Astrocyte (in vitro differentiated cells and primary cell): ENCODE measurements around the gene MRTFB. TPM values are rescaled to one million over a fixed set of nuclear protein-coding genes. Genes with fewer than 3 reads are reported as not detected.

Experiments
- DNase-seq: peaks from one replicate; pipeline ENCODE4 v3.0.0-alpha.2; 2010; ENCODE audit warnings: low read depth
- FAIRE-seq: peaks from 2 replicates; lab custom pipeline; 2011; peaks lifted over from hg19 to GRCh38; lab: Jason Lieb, UNC
- H2AFZ ChIP-seq: 2 replicates; pipeline ENCODE4 v1.6.0; 2012; ENCODE audit warnings: low read depth, low read length, inconsistent platforms
- H3K27ac ChIP-seq: 2 replicates; pipeline ENCODE4 v1.5.1; 2011; ENCODE audit warnings: low read depth, low read length, inconsistent platforms
- H3K27me3 ChIP-seq: 2 replicates; pipeline ENCODE4 v1.6.0; 2011; ENCODE audit warnings: low read length, inconsistent platforms; ENCODE audit not compliant: insufficient read depth
- H3K36me3 ChIP-seq: 2 replicates; pipeline ENCODE4 v1.5.1; 2011; ENCODE audit warnings: low read length, inconsistent platforms; ENCODE audit not compliant: insufficient read depth
- H3K4me1 ChIP-seq: 2 replicates; pipeline ENCODE4 v1.5.1; 2011; ENCODE audit warnings: low read length, inconsistent platforms; ENCODE audit not compliant: insufficient read depth
- H3K4me2 ChIP-seq: 2 replicates; pipeline ENCODE4 v1.6.0; 2012; ENCODE audit warnings: low read length, inconsistent platforms
- H3K4me3 ChIP-seq: 2 replicates; pipeline ENCODE4 v1.5.1; 2011; ENCODE audit warnings: low read depth, mild to moderate bottlenecking, low read length, inconsistent platforms; ENCODE audit not compliant: insufficient read depth
- H3K79me2 ChIP-seq: 2 replicates; pipeline ENCODE4 v1.6.0; 2012; ENCODE audit warnings: mild to moderate bottlenecking, low read length, inconsistent platforms; ENCODE audit not compliant: insufficient read depth
- H3K9ac ChIP-seq: 2 replicates; pipeline ENCODE4 v1.6.0; 2012; ENCODE audit warnings: mild to moderate bottlenecking, low read length, inconsistent platforms
- H3K9me3 ChIP-seq: 2 replicates; pipeline ENCODE4 v1.5.1; 2012; ENCODE audit warnings: low read depth, mild to moderate bottlenecking, low read length, inconsistent platforms; ENCODE audit not compliant: insufficient read depth
- H4K20me1 ChIP-seq: 2 replicates; pipeline ENCODE4 v1.6.0; 2012; ENCODE audit warnings: low read length, inconsistent platforms; ENCODE audit not compliant: insufficient read depth
- H3K27ac Mint-ChIP-seq: one replicate; pipeline ENCODE4 v1.8.0; 2021; ENCODE audit warnings: mild to moderate bottlenecking, mixed read lengths; ENCODE audit not compliant: unreplicated experiment
- H3K27me3 Mint-ChIP-seq: one replicate; pipeline ENCODE4 v1.8.0; 2021; ENCODE audit warnings: low read depth, mixed read lengths; ENCODE audit not compliant: unreplicated experiment
- H3K36me3 Mint-ChIP-seq: one replicate; pipeline ENCODE4 v1.8.0; 2021; ENCODE audit warnings: low read depth, mixed read lengths; ENCODE audit not compliant: unreplicated experiment
- H3K4me1 Mint-ChIP-seq: one replicate; pipeline ENCODE4 v1.8.0; 2021; ENCODE audit warnings: low read depth, mixed read lengths; ENCODE audit not compliant: unreplicated experiment
- H3K4me3 Mint-ChIP-seq: one replicate; pipeline ENCODE4 v1.8.0; 2021; ENCODE audit warnings: mild to moderate bottlenecking, moderate library complexity, mixed read lengths; ENCODE audit not compliant: unreplicated experiment
- H3K9me3 Mint-ChIP-seq: one replicate; pipeline ENCODE4 v1.8.0; 2021; ENCODE audit warnings: mild to moderate bottlenecking, mixed read lengths; ENCODE audit not compliant: unreplicated experiment
- EZH2 ChIP-seq: IDR thresholded peaks from 2 replicates; pipeline ENCODE4 v1.6.1; 2012; ENCODE audit warnings: mild to moderate bottlenecking, low read length, inconsistent platforms; ENCODE audit not compliant: insufficient read depth
- microRNA-seq: library from miRNA; unstranded; fragments of <30 nt; microRNA quantifications from one replicate; pipeline ENCODE4 v1.2.0, GENCODE V29; 2020
- total RNA-seq: library from RNA; stranded (reverse); gene quantifications from 2 replicates; pipeline ENCODE4 v1.2.1, GENCODE V29; 2021
- TF ChIP-seq, protein P1 (sequence below): IDR thresholded peaks from 2 replicates; pipeline ENCODE4 v1.5.1; 2011; ENCODE audit warnings: low read depth, mild to moderate bottlenecking, inconsistent platforms, low read length, moderate library complexity; ENCODE audit not compliant: insufficient read depth

MRTFB gene
- total RNA-seq, 1 donor from 2014 or later, result 32.5 TPM

DNA sequence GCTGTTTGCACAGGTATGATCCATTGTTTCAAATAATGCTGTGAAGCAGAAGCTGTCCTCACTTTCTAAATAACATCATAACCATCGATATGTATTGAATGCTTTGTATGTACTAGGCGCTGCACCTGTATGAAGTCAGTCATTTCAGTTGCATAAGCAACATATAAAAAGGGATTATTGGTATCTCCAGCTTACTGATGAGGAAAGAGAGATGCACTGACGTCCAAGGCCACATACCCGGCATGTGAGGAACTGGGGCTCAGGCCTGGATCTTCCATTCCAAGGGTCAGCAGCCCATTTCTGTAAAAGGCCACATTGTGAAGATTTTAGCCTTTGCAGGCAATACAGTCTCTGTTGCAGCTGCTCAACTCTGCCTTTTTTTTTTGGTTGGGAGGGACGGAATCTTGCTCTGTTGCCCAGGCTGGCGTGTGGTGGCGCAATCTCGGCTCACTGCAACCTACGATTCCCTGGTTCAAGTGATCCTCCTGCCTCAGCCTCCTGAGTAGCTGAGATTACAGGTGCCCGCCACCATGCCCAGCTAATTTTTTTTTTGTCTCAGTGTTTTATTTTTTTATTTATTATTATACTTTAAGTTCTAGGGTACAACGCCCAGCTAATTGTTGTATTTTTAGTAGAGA, 244.7 kb downstream of the MRTFB start:
- H3K27me3 ChIP-seq, result no peaks in the 10 kb centered on the region
- Mint-ChIP-seq H3K4me1 (peaks cover 10% of the 10 kb centered on the region), H3K36me3 (peaks cover 13% of the 10 kb centered on the region), H3K4me3 (no peak overlapping the region), H3K27ac (no peak overlapping the region), H3K27me3 (no peaks in the 10 kb centered on the region), H3K9me3 (no peaks in the 10 kb centered on the region)
- no peak overlapping the region for H2AFZ ChIP-seq
- no peak overlapping the region for H3K27ac ChIP-seq
- peaks cover 1% of the 10 kb centered on the region for H3K4me1 ChIP-seq
- DNase-seq, result no peak
- H3K36me3 ChIP-seq, result no peaks in the 10 kb centered on the region
- H3K4me2 ChIP-seq, result no peak overlapping the region
- H4K20me1 ChIP-seq, result peaks cover 52% of the 10 kb centered on the region
- H3K9me3 ChIP-seq, result no peaks in the 10 kb centered on the region
- no peak for FAIRE-seq
- TF ChIP-seq EZH2, result no peak
- TF ChIP-seq, protein P1, sequence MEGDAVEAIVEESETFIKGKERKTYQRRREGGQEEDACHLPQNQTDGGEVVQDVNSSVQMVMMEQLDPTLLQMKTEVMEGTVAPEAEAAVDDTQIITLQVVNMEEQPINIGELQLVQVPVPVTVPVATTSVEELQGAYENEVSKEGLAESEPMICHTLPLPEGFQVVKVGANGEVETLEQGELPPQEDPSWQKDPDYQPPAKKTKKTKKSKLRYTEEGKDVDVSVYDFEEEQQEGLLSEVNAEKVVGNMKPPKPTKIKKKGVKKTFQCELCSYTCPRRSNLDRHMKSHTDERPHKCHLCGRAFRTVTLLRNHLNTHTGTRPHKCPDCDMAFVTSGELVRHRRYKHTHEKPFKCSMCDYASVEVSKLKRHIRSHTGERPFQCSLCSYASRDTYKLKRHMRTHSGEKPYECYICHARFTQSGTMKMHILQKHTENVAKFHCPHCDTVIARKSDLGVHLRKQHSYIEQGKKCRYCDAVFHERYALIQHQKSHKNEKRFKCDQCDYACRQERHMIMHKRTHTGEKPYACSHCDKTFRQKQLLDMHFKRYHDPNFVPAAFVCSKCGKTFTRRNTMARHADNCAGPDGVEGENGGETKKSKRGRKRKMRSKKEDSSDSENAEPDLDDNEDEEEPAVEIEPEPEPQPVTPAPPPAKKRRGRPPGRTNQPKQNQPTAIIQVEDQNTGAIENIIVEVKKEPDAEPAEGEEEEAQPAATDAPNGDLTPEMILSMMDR, result no peak
- H3K79me2 ChIP-seq, result peaks cover 45% of the 10 kb centered on the region
- H3K9ac ChIP-seq, result no peak overlapping the region
- no peak overlapping the region for H3K4me3 ChIP-seq

Small RNA genes lying within 50 kb of the gene (microRNA-seq; reads per million reads assigned to microRNA genes)
- gene MIR193B, result 1,864 reads per million, percentile 86 among the genes with 10 or more reads in this experiment
- 62.1 reads per million, percentile 61 among the genes with 10 or more reads in this experiment for gene MIR365A

Other genes starting within 250 kb of the MRTFB start
- gene ERCC4, start 151.2 kb upstream of the MRTFB start, total RNA-seq, result 13.9 and 15.6 TPM in 2 replicates